ENCODE data around the gene GJB3. TPM values are rescaled to one million over a fixed set of nuclear protein-coding genes. Genes with fewer than 3 reads are reported as not detected.

The GJB3 gene
- total RNA-seq, 1 experiment from 2014 or later = 0.96 TPM

- Histone ChIP-seq H3K4me2 (ENCODE audit: insufficient read depth, insufficient read length, low read length) (no peak overlapping the region), H4K5ac (ENCODE audit: insufficient read length, low read depth, low read length) (no peak overlapping the region), H4K8ac (replicated peaks; ENCODE audit: insufficient read length, low read depth, low read length) (no peak overlapping the region), H3K23ac (ENCODE audit: insufficient read length, low read depth, low read length) (no peak overlapping the region), H3K9ac (ENCODE audit: extremely low read depth, insufficient read length, low read length) (no peak overlapping the region), H3K9me3 (ENCODE audit: control insufficient read depth, low read depth, low read length) (no peaks in the 10 kb centered on the region), H3K4me1 (ENCODE audit: insufficient read depth, low read length) (no peaks in the 10 kb centered on the region), H3K79me1 (ENCODE audit: insufficient read depth, low read depth, low read length, poor library complexity, severe bottlenecking) (no peaks in the 10 kb centered on the region), H4K91ac (ENCODE audit: insufficient read length, low read depth, low read length) (no peak overlapping the region), H3K4ac (ENCODE audit: low read depth, low read length) (no peak overlapping the region), H3K18ac (ENCODE audit: insufficient read length, low read depth, low read length) (no peak overlapping the region), H3K23me2 (ENCODE audit: insufficient read length, low read depth, low read length, poor library complexity, severe bottlenecking) (no peaks in the 10 kb centered on the region), H3T11ph (ENCODE audit: low read length) (no peak overlapping the region), H2BK20ac (ENCODE audit: low read depth, low read length, poor library complexity, severe bottlenecking) (no peak overlapping the region), H3K27ac (ENCODE audit: insufficient read length, low read depth, low read length) (no peak overlapping the region), H3K79me2 (ENCODE audit: insufficient read depth, low read length) (no peaks in the 10 kb centered on the region), H2BK5ac (ENCODE audit: insufficient read length, low read length) (no peak overlapping the region), H3K27me3 (ENCODE audit: insufficient read depth, low read length) (no peaks in the 10 kb centered on the region; the same call in 1 of the 2 replicates), H2AFZ (ENCODE audit: low read length) (no peak overlapping the region), H3K56ac (ENCODE audit: insufficient read length, low read depth, low read length) (no peak overlapping the region), H2BK120ac (ENCODE audit: low read depth, low read length, poor library complexity, severe bottlenecking) (no peak overlapping the region), H4K20me1 (ENCODE audit: control insufficient read depth, insufficient read depth, insufficient read length) (no peaks in the 10 kb centered on the region), H2BK15ac (ENCODE audit: low read depth, low read length) (no peak overlapping the region), H2AK5ac (ENCODE audit: insufficient read length, low read length) (no peak overlapping the region), H2BK12ac (ENCODE audit: insufficient read length, low read depth, low read length) (no peak overlapping the region), H3K14ac (ENCODE audit: insufficient read depth, low read length) (no peak overlapping the region; the same call in 1 of the 2 replicates)
- Mint-ChIP-seq H3K4me1 (peaks cover 1 to 2% of the 10 kb centered on the region in 2 experiments; a peak in 3 of 4 replicates), H3K27me3 (ENCODE audit: low read depth) (peaks cover 4% of the 10 kb centered on the region), H3K36me3 (ENCODE audit: insufficient read depth in 1 of 3, low read depth in 3 of 3) (no peaks in the 10 kb centered on the region), H3K4me3 (no peak overlapping the region), H3K27ac (no peak overlapping the region), H3K9me3 (no peaks in the 10 kb centered on the region)
- DNase-seq = no peak
- no CpG with 5 or more reads among the region's 6 CpGs for WGBS (ENCODE audit: extremely low coverage, insufficient read length, low lambda C conversion rate)
- TF ChIP-seq CTCF (conservative IDR thresholded peaks at IDR 0.05) = no peak
Observed at GRCh38 chr1:34831721-34832246, 50.8 kb downstream of the GJB3 start.
